Measurements from ENCODE around the gene MSRB2.

- TF ChIP-seq TOX (CRISPR knock-in tag; IDR thresholded peaks at IDR 0.05; ENCODE audit: borderline replicate concordance), result no peak
- TF ChIP-seq TCF4 (CRISPR knock-in tag; IDR thresholded peaks at IDR 0.05; ENCODE audit: borderline replicate concordance), result no peak
- no peak for TF ChIP-seq SNAI2 (CRISPR knock-in tag; IDR thresholded peaks at IDR 0.05)
- TF ChIP-seq BACH2 (CRISPR knock-in tag; IDR thresholded peaks at IDR 0.05; ENCODE audit: borderline replicate concordance), result no peak
Observed at GRCh38 chr10:23139677-23140076, 44.3 kb downstream of the MSRB2 start.

Measured in SK-N-SH treated with all-trans-retinoic acid at 6 μM for 48 hours (cell line).